GM18868 (cell line): Measurements from ENCODE around the gene SDK2.

Experiments
- ATAC-seq: cut with Tn5 transposase; IDR thresholded peaks from one replicate; pipeline ENCODE4 v1.9.1; 2021; ENCODE audit warnings: mild to moderate bottlenecking, moderate library complexity; ENCODE audit not compliant: unreplicated experiment

SDK2 gene

DNA sequence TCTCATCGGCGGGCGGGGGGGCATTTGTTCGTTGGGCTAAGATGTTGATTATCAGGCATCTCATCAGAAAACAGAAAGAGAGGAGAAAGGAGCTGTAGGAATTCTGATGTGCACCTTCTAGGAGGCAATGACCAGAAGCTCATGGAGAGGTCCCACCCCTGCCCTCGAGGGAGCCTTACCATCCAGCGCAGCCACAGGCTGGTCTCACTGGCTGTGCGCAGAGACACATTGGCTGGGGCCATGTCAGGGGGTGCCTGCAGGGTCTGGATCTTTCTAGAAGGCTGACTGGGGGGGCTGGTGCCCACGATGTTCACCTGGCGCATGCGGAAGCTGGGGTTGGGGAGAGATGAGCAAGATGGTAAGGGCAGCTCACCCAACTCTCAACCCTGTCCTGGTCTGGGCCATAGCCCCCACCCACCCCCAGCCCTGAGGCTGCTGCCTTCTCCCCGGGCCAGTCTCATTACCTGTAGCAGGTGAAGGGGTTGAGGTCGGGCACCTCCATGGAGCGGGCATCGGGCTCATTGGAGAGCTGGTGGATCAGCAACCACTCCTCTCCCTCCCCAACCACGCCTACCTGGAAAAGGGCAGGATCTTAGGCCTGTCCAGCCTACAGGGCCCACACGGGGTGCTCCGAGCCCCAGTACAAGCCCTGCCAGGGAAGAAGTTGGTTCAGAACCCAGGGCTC is 246.2 kb downstream of the SDK2 start:
- no peak for ATAC-seq

- no peak for ATAC-seq
Measured at GRCh38 chr17:73397278-73397826, 246.9 kb downstream of the SDK2 start.

- no peak for ATAC-seq
Measured at GRCh38 chr17:73396431-73397277, 247.6 kb downstream of the SDK2 start.

DNA sequence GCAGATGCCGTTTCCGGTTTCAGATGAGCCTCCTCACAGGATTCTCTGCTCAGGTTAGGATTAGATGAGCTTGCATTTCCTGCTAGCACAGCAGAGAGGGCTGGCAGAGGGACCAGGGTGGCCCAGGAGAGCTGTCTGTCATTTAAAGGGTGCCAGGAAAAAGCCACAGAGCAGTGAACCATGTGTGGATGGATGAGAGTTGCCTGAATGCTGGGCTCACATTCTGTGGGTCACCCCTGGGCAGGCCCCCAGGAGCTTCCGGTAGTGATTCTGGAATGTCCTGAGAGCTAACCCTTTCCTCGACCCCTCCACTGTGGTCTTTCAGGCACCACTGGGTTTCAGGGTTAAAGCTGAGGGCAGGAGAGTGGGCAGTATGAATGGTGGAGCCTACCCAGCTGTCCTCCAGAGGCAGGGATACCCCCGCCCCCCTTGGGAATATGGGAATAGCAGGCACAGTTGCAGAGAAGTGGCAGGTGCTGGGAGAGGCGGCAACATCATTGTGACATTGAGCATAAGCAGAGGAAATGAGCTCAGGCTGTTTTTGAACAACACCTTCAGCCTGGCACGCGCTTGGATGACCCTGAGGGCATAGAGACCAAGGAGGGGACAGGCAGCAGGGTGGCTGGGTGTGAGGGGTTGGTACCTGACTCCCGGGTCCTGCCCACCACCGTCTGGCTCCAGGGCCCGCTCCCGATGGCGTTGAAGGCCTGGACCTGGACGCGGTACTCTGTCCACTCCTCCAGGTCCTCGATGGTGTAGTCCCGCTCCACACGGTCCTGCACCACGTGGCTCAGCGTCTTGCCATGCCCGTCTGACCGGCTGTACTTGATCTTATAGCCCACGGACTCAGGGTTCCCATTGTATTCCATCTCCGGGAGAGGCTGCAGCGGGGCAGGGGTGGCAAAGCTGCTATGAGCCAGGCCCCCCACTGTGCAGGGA is 249.5 kb downstream of the SDK2 start:
- no peak for ATAC-seq

DNA sequence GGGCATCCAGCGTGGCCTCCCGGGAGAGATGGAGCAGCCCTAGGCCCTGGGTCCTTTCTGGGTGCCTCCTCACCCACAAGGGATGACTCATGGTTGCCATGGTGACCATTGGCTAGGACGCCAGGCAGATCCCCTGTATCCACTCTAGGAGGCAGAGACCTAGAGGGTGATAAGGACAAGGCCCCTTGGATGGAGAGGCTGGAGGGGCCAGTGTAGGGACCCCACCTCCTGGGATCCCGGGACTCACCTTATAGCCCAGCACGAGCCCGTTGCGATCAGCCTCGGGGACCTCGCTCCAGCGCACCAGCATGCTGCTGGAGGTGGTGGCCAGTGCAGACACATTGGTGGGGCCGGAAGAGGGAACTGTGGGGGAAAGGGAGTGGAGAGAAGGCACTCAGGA is 250.3 kb downstream of the SDK2 start:
- no peak for ATAC-seq

- ATAC-seq, result no peak
Measured at GRCh38 chr17:73393381-73393780, 250.9 kb downstream of the SDK2 start.

- ATAC-seq, result no peak
Measured at GRCh38 chr17:73391331-73392265, 252.6 kb downstream of the SDK2 start.

- ATAC-seq, result no peak
Measured at GRCh38 chr17:73390851-73391250, 253.4 kb downstream of the SDK2 start.

- ATAC-seq, result no peak
Measured at GRCh38 chr17:73390221-73390620, 254.0 kb downstream of the SDK2 start.

DNA sequence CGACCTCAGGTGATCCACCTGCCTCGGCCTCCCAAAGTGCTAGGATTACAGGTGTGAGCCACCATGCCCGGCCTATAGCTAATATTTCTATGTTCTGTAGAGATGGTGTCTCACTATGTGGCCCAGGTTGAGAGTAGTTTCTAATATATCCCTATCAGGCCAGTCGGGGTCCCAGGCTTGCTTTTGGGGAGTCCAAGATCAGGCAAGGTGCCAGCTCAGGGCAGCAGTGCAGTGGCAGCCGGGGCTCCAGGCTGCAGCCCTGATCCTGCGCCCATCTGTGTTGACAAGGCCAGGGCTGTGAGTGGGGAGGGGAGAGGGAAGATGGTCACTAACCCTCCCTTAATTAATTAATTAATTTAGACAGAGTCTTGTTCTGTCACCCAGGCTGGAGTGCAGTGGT is 254.8 kb downstream of the SDK2 start:
- no peak for ATAC-seq

DNA sequence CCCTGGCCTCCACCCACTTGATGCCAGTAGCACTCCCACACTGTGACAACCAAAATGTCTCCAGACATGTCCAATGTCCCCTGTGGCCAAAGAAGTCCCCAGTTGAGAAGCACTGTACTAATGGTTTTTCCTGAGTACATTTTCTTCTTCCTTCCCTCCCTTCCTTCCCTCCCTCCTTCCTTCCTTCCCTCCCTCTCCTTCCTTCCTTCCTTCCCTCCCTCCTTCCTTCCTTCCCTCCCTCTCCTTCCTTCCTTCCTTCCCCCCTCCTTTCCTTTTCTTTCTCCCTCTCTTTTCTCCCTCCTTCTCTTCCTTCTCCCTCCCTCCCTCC is 255.7 kb downstream of the SDK2 start:
- no peak for ATAC-seq

DNA sequence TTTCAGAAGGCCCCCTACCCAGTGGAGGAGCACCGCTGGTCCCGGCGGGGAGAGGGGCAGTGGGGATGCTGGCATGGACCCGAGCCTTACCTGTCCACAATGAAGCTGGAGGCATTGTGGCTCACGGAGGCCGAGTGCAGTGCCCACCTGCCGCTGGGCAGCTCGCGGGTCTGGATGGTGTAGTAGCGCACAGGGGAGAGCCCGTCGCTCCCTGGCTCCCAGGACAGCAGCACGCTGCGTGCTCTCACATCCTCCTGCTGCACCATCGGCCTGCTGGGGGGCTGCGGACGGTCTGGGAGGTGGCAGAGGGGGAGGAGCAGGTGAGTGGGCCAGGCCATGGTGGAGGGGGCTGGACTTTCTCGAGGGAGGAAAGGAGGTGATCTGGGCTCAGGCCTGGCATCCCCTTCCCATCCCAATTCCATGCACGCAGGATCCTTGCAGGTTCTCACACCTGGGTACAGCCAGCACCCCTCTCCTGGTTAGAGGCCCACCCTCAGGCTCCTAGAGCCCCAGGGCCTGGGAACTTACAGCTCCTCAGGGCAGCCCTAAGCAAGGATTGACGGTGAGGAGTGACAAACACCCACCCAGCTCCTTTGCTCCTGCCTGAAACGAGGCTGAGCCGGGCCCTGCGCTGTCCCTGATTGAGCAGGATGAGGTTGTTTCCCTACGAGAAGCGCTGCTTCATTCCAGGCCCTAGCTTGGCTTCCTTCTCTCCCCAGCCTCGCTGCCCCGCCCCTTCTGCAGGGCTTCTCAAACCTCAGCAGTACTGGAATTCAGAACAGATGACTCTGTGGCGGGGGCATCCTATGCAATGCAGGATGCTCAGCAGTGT is 256.3 kb downstream of the SDK2 start:
- no peak for ATAC-seq

DNA sequence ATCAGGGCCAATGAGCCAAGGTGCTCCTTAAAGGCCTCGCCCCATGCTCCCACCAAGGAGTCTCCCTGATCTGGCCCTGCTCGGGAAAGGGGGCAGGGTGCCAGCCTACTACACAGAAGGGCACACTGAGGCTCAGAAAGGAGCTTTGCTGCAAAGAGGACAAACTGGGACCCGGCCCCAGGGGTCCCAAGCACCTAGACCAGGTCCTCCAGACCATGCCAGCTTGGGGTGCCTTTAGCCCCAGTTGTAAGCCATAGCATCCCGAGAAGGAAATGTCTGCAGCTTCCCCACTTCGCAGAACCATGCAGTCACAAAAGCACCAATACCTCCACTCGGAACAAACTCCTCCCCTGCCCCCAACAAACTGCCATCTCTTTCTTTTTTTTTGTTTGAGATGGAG is 257.7 kb downstream of the SDK2 start:
- no peak for ATAC-seq

GRCh38 chr17:73384926-73385325 is 259.3 kb downstream of the SDK2 start:
- ATAC-seq, result no peak

DNA sequence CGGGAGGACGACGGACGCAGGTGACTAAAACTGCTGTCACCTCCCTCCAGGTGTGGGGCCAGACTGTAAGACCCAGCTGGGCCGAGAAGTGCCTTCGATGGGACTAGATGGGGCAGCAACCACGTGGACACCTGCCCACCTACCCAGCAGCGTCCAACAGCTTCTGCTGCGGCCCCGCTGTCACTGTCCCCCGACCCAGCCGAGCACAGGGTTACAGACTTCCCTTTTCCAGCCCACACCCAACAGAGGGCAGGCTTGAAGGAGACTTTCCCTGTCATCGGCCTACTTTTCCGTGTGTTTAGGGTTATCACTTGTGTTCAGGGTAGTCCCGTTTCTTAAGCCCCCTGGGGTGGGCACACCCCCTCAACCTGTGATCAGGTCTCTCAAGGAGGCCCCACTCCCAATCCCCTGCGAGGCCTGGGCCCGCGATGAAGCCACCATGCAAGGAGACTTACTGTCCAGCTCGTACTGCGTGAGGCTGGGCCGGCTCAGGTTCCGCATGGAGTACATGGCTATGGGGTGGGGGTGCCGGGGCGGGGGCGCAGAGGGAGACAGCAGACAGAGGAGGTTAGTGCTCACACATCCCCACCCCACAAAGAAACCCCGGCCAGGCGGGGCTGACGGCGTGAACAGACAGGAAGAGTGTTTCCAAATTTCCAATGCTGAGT is 263.7 kb downstream of the SDK2 start:
- ATAC-seq, result no peak

GRCh38 chr17:73379826-73380225 is 264.4 kb downstream of the SDK2 start:
- no peak for ATAC-seq

- no peak for ATAC-seq
Measured at GRCh38 chr17:73378974-73379470, 265.2 kb downstream of the SDK2 start.

DNA sequence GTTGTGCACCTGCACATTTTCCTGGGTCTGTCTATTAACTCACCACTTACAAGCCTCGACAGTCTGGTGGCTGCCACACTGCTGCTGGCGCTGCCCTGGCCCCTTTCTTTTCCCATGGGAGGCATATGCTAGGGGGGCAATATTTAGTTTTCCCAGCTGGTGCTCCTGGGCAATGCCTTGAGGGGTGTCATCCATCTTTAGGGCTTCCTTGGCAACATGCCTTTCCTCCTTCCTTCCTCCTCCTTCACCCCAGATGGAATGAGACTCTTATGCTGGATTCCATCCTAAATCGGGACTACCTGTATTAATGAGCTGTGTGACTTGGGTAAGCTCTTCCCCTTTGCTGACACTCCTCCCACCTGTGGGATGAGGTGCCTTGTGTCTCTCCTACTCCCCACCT is 267.6 kb downstream of the SDK2 start:
- no peak for ATAC-seq
